K562 (cell line): Measurements from ENCODE around the gene CHPF. TPM values are rescaled to one million over a fixed set of nuclear protein-coding genes. Genes with fewer than 3 reads are reported as not detected.

Experiments
- BCL6 ChIP-seq: fragments of 250-450 bp; sonication (Bioruptor Pico); IDR thresholded peaks from 2 replicates; pipeline ENCODE4 v1.4.0; 2020
- ETV1 ChIP-seq: fragments of 450-650 bp; conservative IDR thresholded peaks from 2 replicates; pipeline ENCODE4 v1.6.1; 2016; ENCODE audit warnings: missing genetic modification characterization, control low read depth, low read depth, missing compliant biosample characterization
- HMG20A ChIP-seq: fragments of 450-650 bp; formaldehyde crosslinking; conservative IDR thresholded peaks from 2 replicates; pipeline ENCODE4 v1.4.0; 2020; ENCODE audit warnings: mild to moderate bottlenecking, mixed read lengths
- HNRNPLL ChIP-seq: fragments of 200-400 bp; formaldehyde crosslinking; IDR thresholded peaks from 2 replicates; pipeline ENCODE4 v1.6.1; 2017; ENCODE audit warnings: low read length, low read depth, mild to moderate bottlenecking; ENCODE audit not compliant: poor library complexity, severe bottlenecking
- MCM2 ChIP-seq: fragments of 450-650 bp; IDR thresholded peaks from 2 replicates; pipeline ENCODE4 v1.6.1; 2017; ENCODE audit warnings: low read depth, mild to moderate bottlenecking
- MNT ChIP-seq, 2 experiments: fragments of 450-650 bp; conservative IDR thresholded peaks; 2 replicates each; pipeline ENCODE4 v1.6.1; 2017; ENCODE audit warnings: mild to moderate bottlenecking in 2 of 2, moderate library complexity in 2 of 2
- NR4A1 ChIP-seq, 2 experiments: fragments of 250-450 bp in 1 of 2; fragments of 450-650 bp in 1 of 2; sonication (Bioruptor Pico) in 1 of 2; IDR thresholded peaks; 2 replicates each; pipeline versions ENCODE4 v1.4.0 to v1.6.1; 2016 to 2020; ENCODE audit warnings: mild to moderate bottlenecking in 2 of 2, missing compliant biosample characterization in 1 of 2, missing genetic modification characterization in 1 of 2, moderate library complexity in 1 of 2
- RERE ChIP-seq: sonication (generic); formaldehyde crosslinking; IDR thresholded peaks from 2 replicates; pipeline ENCODE4 v1.8.0; 2023; ENCODE audit warnings: missing genetic modification reagents, mild to moderate bottlenecking, borderline replicate concordance
- RNF2 ChIP-seq: sonication (generic); IDR thresholded peaks from 2 replicates; pipeline ENCODE4 v1.6.1; 2016
- TBL1XR1 ChIP-seq, 2 experiments: IDR thresholded peaks; 2 replicates each; pipeline ENCODE4 v1.6.1; 2012; ENCODE audit warnings: improper control_type of control experiment in 2 of 2, low read length in 2 of 2, mild to moderate bottlenecking in 1 of 2
- ZBTB49 ChIP-seq: sonication (generic); formaldehyde crosslinking; IDR thresholded peaks from 2 replicates; pipeline ENCODE4 v1.8.0; 2022; ENCODE audit warnings: missing genetic modification reagents, mild to moderate bottlenecking, borderline replicate concordance
- ZKSCAN1 ChIP-seq: fragments of 150-350 bp; IDR thresholded peaks from 2 replicates; pipeline ENCODE4 v1.6.1; 2016; ENCODE audit warnings: low read depth, low read length
- ZSCAN29 ChIP-seq: fragments of 450-650 bp; IDR thresholded peaks from 2 replicates; pipeline ENCODE4 v1.6.1; 2017
- polyA plus RNA-seq, 8 experiments: library from polyadenylated mRNA; depleted of rRNA in 4 of 8; stranded (reverse) in 5 of 8; unstranded in 3 of 8; fragments of >200 nt; fragmentation: Nextera tagmentation in 2 of 8; fragmentation: Illumina TruSeq in 1 of 8; extraction: Ambion mirVana in 2 of 8; extraction: Trizol in 1 of 8; gene quantifications; 2 replicates each; pipeline versions ENCODE4 v1.2.1 to v1.2.3, GENCODE V29; 2011 to 2014; ENCODE audit warnings: inconsistent platforms in 1 of 8, missing spikeins in 1 of 8
- total RNA-seq, 7 experiments: library from RNA; depleted of rRNA in 6 of 7; stranded (reverse); fragments of >200 nt in 6 of 7; fragmentation: Illumina TruSeq in 2 of 7; extraction: Trizol in 2 of 7; gene quantifications; 2 replicates each; pipeline versions ENCODE4 v1.2.1 to v1.2.3, GENCODE V29; 2011 to 2021; ENCODE audit warnings: low replicate concordance in 1 of 7

Gene CHPF
- total and polyA plus RNA-seq, 9 of the 15 experiments (the other 6 are each of a cell fraction or from before 2014, with no cell fraction given), result 0.15 to 57.2 (median 7.9) TPM

- no peak for TF ChIP-seq ZBTB49 (CRISPR knock-in tag)
- peak; percentile 59 for TF ChIP-seq ETV1 (tag)
- 0 out of 2 replicates have a peak, but pooled peaks have one; percentile 33 for TF ChIP-seq ZSCAN29
- peak; percentile 74 to 88 for TF ChIP-seq MNT (conservative IDR thresholded peaks at IDR 0.05)
- TF ChIP-seq HMG20A, result no peak
- no peak for TF ChIP-seq MCM2
- TF ChIP-seq HNRNPLL, result no peak
- TF ChIP-seq ZKSCAN1, result 0 out of 2 replicates have a peak, but pooled peaks have one; percentile 20
- peak; percentile 84 to 92; a peak in 3 of 4 replicates for TF ChIP-seq TBL1XR1 (IDR thresholded peaks at IDR 0.05; ENCODE audit: low read length in 2 of 2)
- 0 out of 2 replicates have a peak, but pooled peaks have one; percentile 57 for TF ChIP-seq RERE (CRISPR knock-in tag)
- no peak for TF ChIP-seq BCL6 (CRISPR knock-in tag)
- TF ChIP-seq NR4A1 (CRISPR knock-in tag; IDR thresholded peaks at IDR 0.05), result no peak
- no peak for TF ChIP-seq NR4A1 (tag; IDR thresholded peaks at IDR 0.05)
- peak; percentile 95 for TF ChIP-seq RNF2
Observed at GRCh38 chr2:219509780-219510511, 33.7 kb downstream of the CHPF start (continued).
